SKM-1 treated with dmso at 0.1 percent for 144 hours (cell line): ENCODE results near the gene HEXIM2.
"Not testable (repeated sequence)": the region's sequence is repeated elsewhere in the genome, so short reads cannot be mapped to it uniquely, and the experiment has no call there.

Experiments used
- DNase-seq: peaks from one replicate; lab custom pipeline; 2025; ENCODE audit not compliant: unreplicated experiment; lab: John Stamatoyannopoulos, UW

Gene HEXIM2

GRCh38 chr17:45161288-45162024 lies at the start of gene HEXIM2:
Gene HEXIM2, plus strand, starts transcription at chr17:45161875. Its CDS starts 919 bp downstream, at chr17:45162794.
- peak; percentile 99 for DNase-seq

GRCh38 chr17:45112559-45113423 lies 48.9 kb upstream of the HEXIM2 start:
- no peak for DNase-seq

GRCh38 chr17:45113424-45113754 lies 48.3 kb upstream of the HEXIM2 start:
- no peak for DNase-seq

- no peak for DNase-seq
Measured at GRCh38 chr17:45114117-45114932, 47.4 kb upstream of the HEXIM2 start.

- no peak for DNase-seq
Measured at GRCh38 chr17:45115015-45115625, 46.6 kb upstream of the HEXIM2 start.

GRCh38 chr17:45115871-45116270 lies 45.8 kb upstream of the HEXIM2 start:
- DNase-seq, result no peak

GRCh38 chr17:45116434-45117016 lies 45.1 kb upstream of the HEXIM2 start:
- no peak for DNase-seq

- no peak for DNase-seq
Measured at GRCh38 chr17:45117334-45117733, 44.3 kb upstream of the HEXIM2 start.

- no peak for DNase-seq
Measured at GRCh38 chr17:45117848-45118646, 43.6 kb upstream of the HEXIM2 start.

GRCh38 chr17:45118691-45119090 lies 43.0 kb upstream of the HEXIM2 start:
- no peak for DNase-seq

- no peak for DNase-seq
Measured at GRCh38 chr17:45119964-45120363, 41.7 kb upstream of the HEXIM2 start.

- DNase-seq, result no peak
Measured at GRCh38 chr17:45120558-45120957, 41.1 kb upstream of the HEXIM2 start.

- DNase-seq, result no peak
Measured at GRCh38 chr17:45121055-45121454, 40.6 kb upstream of the HEXIM2 start.

GRCh38 chr17:45123076-45123770 lies 38.5 kb upstream of the HEXIM2 start:
- no peak for DNase-seq

GRCh38 chr17:45123930-45124796 lies 37.5 kb upstream of the HEXIM2 start:
- DNase-seq, result peak; percentile 58

- not testable (repeated sequence) for DNase-seq
Measured at GRCh38 chr17:45124797-45125122, 36.9 kb upstream of the HEXIM2 start.

GRCh38 chr17:45125509-45125908 lies 36.2 kb upstream of the HEXIM2 start:
- no peak for DNase-seq

- peak; percentile 5 for DNase-seq
Measured at GRCh38 chr17:45127207-45127547, 34.5 kb upstream of the HEXIM2 start.
